ENCODE results near the gene SPEG. TPM values are rescaled to one million over a fixed set of nuclear protein-coding genes. Genes with fewer than 3 reads are reported as not detected.
A peak's percentile ranks its signal among the peaks of the same experiment; 100 is the strongest.

SPEG gene
- total RNA-seq, 1 donor from 2014 or later = 5.6 TPM

GRCh38 chr2:219511547-219512325 lies 77.1 kb downstream of the SPEG start:
- peak overlapping the region; percentile 25 for H3K27ac Mint-ChIP-seq
- Histone ChIP-seq H3K9ac (no peak overlapping the region), H2AFZ (replicated peaks) (no peak overlapping the region), H3F3A (ENCODE audit: low read depth) (peaks cover 44% of the 10 kb centered on the region), H3K4me2 (peak overlapping the region; percentile 80), H3K4me1 (peaks cover 75% of the 10 kb centered on the region), H3K27ac (no peak overlapping the region), H3K36me3 (no peaks in the 10 kb centered on the region), H3K9me3 (ENCODE audit: low read depth) (no peaks in the 10 kb centered on the region), H4K20me1 (ENCODE audit: low read depth) (no peaks in the 10 kb centered on the region), H3K79me2 (ENCODE audit: low read depth) (no peaks in the 10 kb centered on the region), H3K4me3 (no peak overlapping the region), H3K27me3 (peaks cover 36% of the 10 kb centered on the region)
- DNase-seq (ENCODE audit: low spot score) = peak; percentile 41
- H3K27me3 Mint-ChIP-seq (ENCODE audit: insufficient read depth, low read depth) = peaks cover 36% of the 10 kb centered on the region
- TF ChIP-seq EZH2phosphoT487 (IDR thresholded peaks at IDR 0.05) (no peak), EZH2 (IDR thresholded peaks at IDR 0.05) (no peak)
- TF ChIP-seq, protein P1, sequence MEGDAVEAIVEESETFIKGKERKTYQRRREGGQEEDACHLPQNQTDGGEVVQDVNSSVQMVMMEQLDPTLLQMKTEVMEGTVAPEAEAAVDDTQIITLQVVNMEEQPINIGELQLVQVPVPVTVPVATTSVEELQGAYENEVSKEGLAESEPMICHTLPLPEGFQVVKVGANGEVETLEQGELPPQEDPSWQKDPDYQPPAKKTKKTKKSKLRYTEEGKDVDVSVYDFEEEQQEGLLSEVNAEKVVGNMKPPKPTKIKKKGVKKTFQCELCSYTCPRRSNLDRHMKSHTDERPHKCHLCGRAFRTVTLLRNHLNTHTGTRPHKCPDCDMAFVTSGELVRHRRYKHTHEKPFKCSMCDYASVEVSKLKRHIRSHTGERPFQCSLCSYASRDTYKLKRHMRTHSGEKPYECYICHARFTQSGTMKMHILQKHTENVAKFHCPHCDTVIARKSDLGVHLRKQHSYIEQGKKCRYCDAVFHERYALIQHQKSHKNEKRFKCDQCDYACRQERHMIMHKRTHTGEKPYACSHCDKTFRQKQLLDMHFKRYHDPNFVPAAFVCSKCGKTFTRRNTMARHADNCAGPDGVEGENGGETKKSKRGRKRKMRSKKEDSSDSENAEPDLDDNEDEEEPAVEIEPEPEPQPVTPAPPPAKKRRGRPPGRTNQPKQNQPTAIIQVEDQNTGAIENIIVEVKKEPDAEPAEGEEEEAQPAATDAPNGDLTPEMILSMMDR (IDR thresholded peaks at IDR 0.05) = no peak
- no peaks in the 10 kb centered on the region for H3K36me3 Mint-ChIP-seq
- no peaks in the 10 kb centered on the region for H3K9me3 Mint-ChIP-seq
- H3K4me1 Mint-ChIP-seq = peaks cover 71% of the 10 kb centered on the region
- H3K4me3 Mint-ChIP-seq = peak overlapping the region; percentile 8

GRCh38 chr2:219512524-219513216 lies 78.0 kb downstream of the SPEG start:
- Histone ChIP-seq H4K20me1 (ENCODE audit: low read depth) (no peaks in the 10 kb centered on the region), H3K9ac (no peak overlapping the region), H3K4me2 (peak overlapping the region; percentile 80), H3F3A (ENCODE audit: low read depth) (peaks cover 35% of the 10 kb centered on the region), H3K27ac (no peak overlapping the region), H3K79me2 (ENCODE audit: low read depth) (no peaks in the 10 kb centered on the region), H2AFZ (replicated peaks) (no peak overlapping the region), H3K9me3 (ENCODE audit: low read depth) (no peaks in the 10 kb centered on the region), H3K4me3 (peak overlapping the region; percentile 12), H3K27me3 (peaks cover 44% of the 10 kb centered on the region), H3K4me1 (peaks cover 65% of the 10 kb centered on the region), H3K36me3 (no peaks in the 10 kb centered on the region)
- Mint-ChIP-seq H3K4me1 (peaks cover 65% of the 10 kb centered on the region), H3K27me3 (ENCODE audit: insufficient read depth, low read depth) (peaks cover 38% of the 10 kb centered on the region), H3K36me3 (no peaks in the 10 kb centered on the region), H3K4me3 (peak overlapping the region; percentile 81), H3K27ac (no peak overlapping the region), H3K9me3 (no peaks in the 10 kb centered on the region)
- TF ChIP-seq EZH2 (IDR thresholded peaks at IDR 0.05) (no peak), EZH2phosphoT487 (IDR thresholded peaks at IDR 0.05) (no peak)
- TF ChIP-seq, protein P1 (IDR thresholded peaks at IDR 0.05) = no peak
- DNase-seq (ENCODE audit: low spot score) = peak; percentile 85

DNA sequence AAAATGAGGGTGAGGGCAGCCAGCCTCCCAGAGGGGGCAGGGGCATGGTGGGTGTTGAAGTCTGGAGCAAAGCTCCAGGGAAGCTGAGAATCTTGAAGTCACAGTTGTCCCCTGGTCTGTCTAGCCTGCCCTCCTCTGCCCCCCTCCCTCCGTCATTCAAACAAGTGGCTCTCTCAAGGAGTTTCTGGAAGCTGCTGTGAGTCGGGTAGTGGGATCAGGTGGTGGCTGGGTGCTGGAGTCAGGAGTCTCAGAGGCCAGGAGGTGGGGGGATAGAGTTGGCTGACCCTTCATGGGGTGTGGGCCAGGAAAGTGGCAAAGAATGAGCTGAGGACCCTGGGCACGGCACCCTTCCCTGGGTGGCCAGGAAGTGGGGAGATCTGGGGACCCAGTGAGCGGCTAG lies 79.1 kb downstream of the SPEG start:
- H3K27me3 ChIP-seq = peaks cover 44% of the 10 kb centered on the region
- H3K27me3 Mint-ChIP-seq (ENCODE audit: insufficient read depth, low read depth) = peaks cover 38% of the 10 kb centered on the region
- H3K27ac ChIP-seq = no peak overlapping the region

More for the DNA sequence above, 79.1 kb downstream of the SPEG start:
- no peaks in the 10 kb centered on the region for H3K9me3 Mint-ChIP-seq
- no peak for TF ChIP-seq EZH2phosphoT487 (IDR thresholded peaks at IDR 0.05)
- TF ChIP-seq, protein P1 (IDR thresholded peaks at IDR 0.05) = no peak
- no peak for TF ChIP-seq EZH2 (IDR thresholded peaks at IDR 0.05)
- no peaks in the 10 kb centered on the region for H3K36me3 ChIP-seq
- peaks cover 57% of the 10 kb centered on the region for H3K4me1 ChIP-seq
- H3K9ac ChIP-seq = no peak overlapping the region
- DNase-seq (ENCODE audit: low spot score) = no peak
- H4K20me1 ChIP-seq (ENCODE audit: low read depth) = no peaks in the 10 kb centered on the region
- peaks cover 64% of the 10 kb centered on the region for H3K4me1 Mint-ChIP-seq
- H3F3A ChIP-seq (ENCODE audit: low read depth) = peaks cover 30% of the 10 kb centered on the region
- no peak overlapping the region for H2AFZ ChIP-seq (replicated peaks)
- H3K9me3 ChIP-seq (ENCODE audit: low read depth) = no peaks in the 10 kb centered on the region
- H3K79me2 ChIP-seq (ENCODE audit: low read depth) = no peaks in the 10 kb centered on the region
- H3K4me3 ChIP-seq = peak overlapping the region; percentile 6
- H3K27ac Mint-ChIP-seq = peak overlapping the region; percentile 83
- H3K4me2 ChIP-seq = peak overlapping the region; percentile 80
- no peaks in the 10 kb centered on the region for H3K36me3 Mint-ChIP-seq
- H3K4me3 Mint-ChIP-seq = peak overlapping the region; percentile 81

Measured in neural progenitor cell (in vitro differentiated cells).